SIG-M5 treated with dmso at 0.1 percent for 504 hours (cell line): ENCODE results near the gene RBM15.
A peak's percentile ranks its signal among the peaks of the same experiment; 100 is the strongest.

Source experiments
- DNase-seq: peaks from one replicate; lab custom pipeline; 2025; ENCODE audit not compliant: unreplicated experiment; lab: John Stamatoyannopoulos, UW

The RBM15 gene

GRCh38 chr1:110338886-110339406 is at the start of gene RBM15:
TSS of gene RBM15 (plus strand) at chr1:110339377. CDS start at chr1:110339406, 29 bp downstream.
- peak; percentile 100 for DNase-seq

GRCh38 chr1:110291241-110292030 is 47.7 kb upstream of the RBM15 start:
- no peak for DNase-seq

GRCh38 chr1:110292031-110292741 is 47.0 kb upstream of the RBM15 start:
- peak; percentile 63 for DNase-seq

GRCh38 chr1:110293601-110294104 is 45.5 kb upstream of the RBM15 start:
- no peak for DNase-seq

GRCh38 chr1:110294308-110294707 is 44.9 kb upstream of the RBM15 start:
- DNase-seq: no peak

GRCh38 chr1:110298991-110299390 is 40.2 kb upstream of the RBM15 start:
- DNase-seq: no peak

GRCh38 chr1:110300412-110301085 is 38.6 kb upstream of the RBM15 start:
- no peak for DNase-seq

- no peak for DNase-seq
These were observed 36.3 kb upstream of the RBM15 start for GRCh38 chr1:110302836-110303235.

- DNase-seq: no peak
These were observed 33.2 kb upstream of the RBM15 start for GRCh38 chr1:110305900-110306420.

GRCh38 chr1:110307239-110307974 is 31.8 kb upstream of the RBM15 start:
- DNase-seq: peak; percentile 20

- DNase-seq: no peak
These were observed 30.9 kb upstream of the RBM15 start for GRCh38 chr1:110308247-110308646.

GRCh38 chr1:110309139-110309538 is 30.0 kb upstream of the RBM15 start:
- DNase-seq: no peak

GRCh38 chr1:110309767-110310166 is 29.4 kb upstream of the RBM15 start:
- no peak for DNase-seq

- DNase-seq: no peak
These were observed 28.9 kb upstream of the RBM15 start for GRCh38 chr1:110310300-110310699.

- peak; percentile 31 for DNase-seq
These were observed 26.7 kb upstream of the RBM15 start for GRCh38 chr1:110312188-110313121.

- no peak for DNase-seq
These were observed 22.4 kb upstream of the RBM15 start for GRCh38 chr1:110316735-110317134.

- DNase-seq: no peak
These were observed 21.1 kb upstream of the RBM15 start for GRCh38 chr1:110318046-110318445.

GRCh38 chr1:110319332-110320167 is 19.6 kb upstream of the RBM15 start:
- peak; percentile 71 for DNase-seq

- DNase-seq: no peak
These were observed 19.0 kb upstream of the RBM15 start for GRCh38 chr1:110320168-110320518.
